Muscle of leg (tissue), 11 donors: ENCODE measurements around the gene RCVRN. TPM values are rescaled to one million over a fixed set of nuclear protein-coding genes. Genes with fewer than 3 reads are reported as not detected.

Source experiments
- DNase-seq: peaks from one replicate; pipeline ENCODE4 v3.0.0; 2013
- H3K27ac ChIP-seq: one replicate; pipeline ENCODE4 v1.5.1; 2013; ENCODE audit warnings: mild to moderate bottlenecking, low read length, control low read depth
- H3K27me3 ChIP-seq: one replicate; pipeline ENCODE4 v1.6.1; 2013; ENCODE audit warnings: low read length; ENCODE audit not compliant: control insufficient read depth, insufficient read depth
- H3K36me3 ChIP-seq: one replicate; pipeline ENCODE4 v1.6.1; 2013; ENCODE audit warnings: low read length; ENCODE audit not compliant: control insufficient read depth, insufficient read depth
- H3K4me1 ChIP-seq: one replicate; pipeline ENCODE4 v1.6.1; 2013; ENCODE audit warnings: low read length; ENCODE audit not compliant: control insufficient read depth, insufficient read depth
- H3K4me3 ChIP-seq: one replicate; pipeline ENCODE4 v1.5.1; 2013; ENCODE audit warnings: low read length, control low read depth
- H3K9me3 ChIP-seq: replicated peaks from 2 replicates; pipeline ENCODE4 v1.6.1; 2013; ENCODE audit warnings: low read depth, low read length; ENCODE audit not compliant: control insufficient read depth
- WGBS: methylation state at CpG from one replicate; pipeline ENCODE4 v1.1.5; 2013; ENCODE audit warnings: missing lambda C conversion rate; ENCODE audit not compliant: insufficient coverage; 5-methylcytosine and 5-hydroxymethylcytosine counted together
- polyA plus RNA-seq, 8 donors: library from polyadenylated mRNA; unstranded; fragments of 120-200 nt; gene quantifications; one replicate each; pipeline versions ENCODE4 v1.2.1 to v1.2.3, GENCODE V29; 2013; ENCODE audit warnings: inconsistent platforms in 1 of 8, low replicate concordance in 1 of 8; ENCODE audit not compliant: insufficient read length in 8 of 8, insufficient read depth in 1 of 8
- total RNA-seq: library from RNA; stranded (reverse); fragments of 120-200 nt; gene quantifications from one replicate; pipeline ENCODE4 v1.2.4, GENCODE V29; 2013

The RCVRN gene
- total and polyA plus RNA-seq, 9 donors, result 0.13 to 1.1 (median 0.60) TPM

GRCh38 chr17:9862949-9863348 is 42.1 kb downstream of the RCVRN start:
- Histone ChIP-seq H3K27me3 (no peaks in the 10 kb centered on the region), H3K27ac (no peak overlapping the region), H3K36me3 (no peaks in the 10 kb centered on the region), H3K9me3 (peaks cover 10% of the 10 kb centered on the region), H3K4me3 (no peak overlapping the region), H3K4me1 (no peaks in the 10 kb centered on the region)
- DNase-seq, result no peak
- 60% methylated on average over 1 of the region's 4 CpGs for WGBS

- H3K4me3 ChIP-seq, result no peak overlapping the region
- DNase-seq, result no peak
- no peak overlapping the region for H3K27ac ChIP-seq
- no peaks in the 10 kb centered on the region for H3K27me3 ChIP-seq
- WGBS, result no CpG with 5 or more reads among the region's 1 CpG
- no peaks in the 10 kb centered on the region for H3K4me1 ChIP-seq
- no peaks in the 10 kb centered on the region for H3K36me3 ChIP-seq
- peaks cover 10% of the 10 kb centered on the region for H3K9me3 ChIP-seq
Measured at GRCh38 chr17:9862220-9862619, 42.9 kb downstream of the RCVRN start.

- 83% methylated on average over 1 of the region's 7 CpGs for WGBS
- H3K4me1 ChIP-seq, result no peaks in the 10 kb centered on the region
- DNase-seq, result no peak
- no peak overlapping the region for H3K27ac ChIP-seq
- H3K9me3 ChIP-seq, result peaks cover 10% of the 10 kb centered on the region
- H3K27me3 ChIP-seq, result no peaks in the 10 kb centered on the region
- H3K36me3 ChIP-seq, result no peaks in the 10 kb centered on the region
- no peak overlapping the region for H3K4me3 ChIP-seq
Measured at GRCh38 chr17:9860851-9861250, 44.2 kb downstream of the RCVRN start.

- H3K4me1 ChIP-seq, result no peaks in the 10 kb centered on the region
- DNase-seq, result no peak
- H3K27me3 ChIP-seq, result no peaks in the 10 kb centered on the region
- H3K36me3 ChIP-seq, result no peaks in the 10 kb centered on the region
- peaks cover 10% of the 10 kb centered on the region for H3K9me3 ChIP-seq
- no peak overlapping the region for H3K27ac ChIP-seq
- WGBS, result 88% methylated on average over 2 of the region's 5 CpGs
- H3K4me3 ChIP-seq, result no peak overlapping the region
Measured at GRCh38 chr17:9859781-9860180, 45.3 kb downstream of the RCVRN start.

GRCh38 chr17:9855036-9855435 is 50.0 kb downstream of the RCVRN start:
- Histone ChIP-seq H3K27ac (no peak overlapping the region), H3K4me1 (no peaks in the 10 kb centered on the region), H3K4me3 (no peak overlapping the region), H3K27me3 (no peaks in the 10 kb centered on the region), H3K9me3 (peaks cover 5% of the 10 kb centered on the region), H3K36me3 (no peaks in the 10 kb centered on the region)
- DNase-seq, result no peak
- WGBS, result 82% methylated on average over 3 of the region's 4 CpGs

- peaks cover 3% of the 10 kb centered on the region for H3K9me3 ChIP-seq
- no peak overlapping the region for H3K27ac ChIP-seq
- H3K36me3 ChIP-seq, result no peaks in the 10 kb centered on the region
- 88% methylated on average over 2 of the region's 5 CpGs for WGBS
- H3K4me1 ChIP-seq, result no peaks in the 10 kb centered on the region
- DNase-seq, result no peak
- H3K4me3 ChIP-seq, result no peak overlapping the region
- H3K27me3 ChIP-seq, result no peaks in the 10 kb centered on the region
Measured at GRCh38 chr17:9854255-9854654, 50.8 kb downstream of the RCVRN start.

- no peaks in the 10 kb centered on the region for H3K4me1 ChIP-seq
- H3K9me3 ChIP-seq, result no peaks in the 10 kb centered on the region
- H3K27me3 ChIP-seq, result peaks cover 2% of the 10 kb centered on the region
- DNase-seq, result no peak
- H3K27ac ChIP-seq, result no peak overlapping the region
- no peaks in the 10 kb centered on the region for H3K36me3 ChIP-seq
- 70% methylated on average over 2 of the region's 5 CpGs for WGBS
- H3K4me3 ChIP-seq, result no peak overlapping the region
Measured at GRCh38 chr17:9850151-9850550, 54.9 kb downstream of the RCVRN start.

Other genes starting within 250 kb of the RCVRN start
- 143 TPM for gene DHRS7C, start 113.7 kb downstream of the RCVRN start, total RNA-seq
- gene DHRS7C, start 113.7 kb downstream of the RCVRN start, polyA plus RNA-seq, result 100 to 1,000 TPM in 1 of 8 donors, 10 to 100 TPM in 7; 42.4 to 106 (median 83.8) TPM
- gene GSG1L2, start 83.2 kb downstream of the RCVRN start, total RNA-seq, result not detected
- gene GSG1L2, start 83.2 kb downstream of the RCVRN start, polyA plus RNA-seq, result not detected
- gene GLP2R, start 79.3 kb downstream of the RCVRN start, total RNA-seq, result not detected
- gene GLP2R, start 79.3 kb downstream of the RCVRN start, polyA plus RNA-seq, result under 1 TPM in 4 of 8 donors, not detected in 4; 0.03 to 0.79 (median 0.19) TPM